GM23338 (cell line): ENCODE results near the gene KAZN. TPM values are rescaled to one million over a fixed set of nuclear protein-coding genes. Genes with fewer than 3 reads are reported as not detected.

Source experiments
- ATAC-seq: fragments of 200-7000 bp; cut with Tn5 transposase; 3 replicates; pipeline ENCODE4 v1.9.1; 2020
- DNase-seq: peaks from one replicate; pipeline ENCODE4 v3.0.0-alpha.2; 2015; ENCODE audit warnings: low spot score
- H2AFZ ChIP-seq: fragments of 200-600 bp; sonication (generic); 2 replicates; pipeline ENCODE4 v1.8.0; 2016; ENCODE audit warnings: antibody characterized with exemption, mild to moderate bottlenecking, moderate library complexity
- H3F3A ChIP-seq: fragments of 200-600 bp; sonication (generic); replicated peaks from 2 replicates; pipeline ENCODE4 v1.8.0; 2017; ENCODE audit warnings: antibody characterized with exemption, mixed run types, low read depth
- H3K27ac ChIP-seq: fragments of 200-600 bp; sonication (generic); 2 replicates; pipeline ENCODE4 v1.6.1; 2016; ENCODE audit warnings: low read depth
- H3K27me3 ChIP-seq: fragments of 200-600 bp; sonication (generic); 2 replicates; pipeline ENCODE4 v1.8.0; 2016; ENCODE audit warnings: mild to moderate bottlenecking, mixed run types, moderate library complexity; ENCODE audit not compliant: insufficient read depth
- H3K36me3 ChIP-seq: fragments of 200-600 bp; sonication (generic); 2 replicates; pipeline ENCODE4 v1.8.0; 2016; ENCODE audit warnings: mild to moderate bottlenecking; ENCODE audit not compliant: insufficient read depth
- H3K4me1 ChIP-seq: fragments of 200-600 bp; sonication (generic); 2 replicates; pipeline ENCODE4 v1.8.0; 2016; ENCODE audit warnings: mild to moderate bottlenecking, moderate library complexity; ENCODE audit not compliant: insufficient read depth
- H3K4me2 ChIP-seq: fragments of 200-600 bp; sonication (generic); 2 replicates; pipeline ENCODE4 v1.7.1; 2017; ENCODE audit warnings: mixed run types
- H3K4me3 ChIP-seq: fragments of 200-600 bp; sonication (generic); 2 replicates; pipeline ENCODE4 v1.6.1; 2016; ENCODE audit warnings: mixed run types
- H3K79me2 ChIP-seq: fragments of 200-600 bp; sonication (generic); replicated peaks from 2 replicates; pipeline ENCODE4 v1.8.0; 2017; ENCODE audit warnings: mild to moderate bottlenecking; ENCODE audit not compliant: insufficient read depth
- H3K9me2 ChIP-seq: fragments of 200-600 bp; sonication (generic); 2 replicates; pipeline ENCODE4 v1.8.0; 2017; ENCODE audit not compliant: insufficient read depth
- H4K20me1 ChIP-seq: fragments of 200-600 bp; sonication (generic); replicated peaks from 2 replicates; pipeline ENCODE4 v1.8.0; 2017; ENCODE audit warnings: mild to moderate bottlenecking; ENCODE audit not compliant: insufficient read depth
- H3K27ac Mint-ChIP-seq: 2 replicates; pipeline ENCODE4 v1.8.0; 2020; ENCODE audit warnings: inconsistent platforms, mild to moderate bottlenecking, moderate library complexity, mixed read lengths
- H3K27me3 Mint-ChIP-seq: 3 replicates; pipeline ENCODE4 v1.8.0; 2022; ENCODE audit warnings: low read depth, mild to moderate bottlenecking, moderate library complexity, mixed read lengths, inconsistent platforms; ENCODE audit not compliant: insufficient read depth, poor library complexity
- H3K36me3 Mint-ChIP-seq: 3 replicates; pipeline ENCODE4 v1.8.0; 2021; ENCODE audit warnings: low read depth, mild to moderate bottlenecking, inconsistent platforms, moderate library complexity, mixed read lengths
- H3K4me1 Mint-ChIP-seq: 3 replicates; pipeline ENCODE4 v1.8.0; 2020; ENCODE audit warnings: mild to moderate bottlenecking, inconsistent platforms, mixed read lengths
- H3K4me3 Mint-ChIP-seq: 3 replicates; pipeline ENCODE4 v1.8.0; 2021; ENCODE audit warnings: moderate library complexity, mild to moderate bottlenecking, inconsistent platforms, mixed read lengths
- H3K9me3 Mint-ChIP-seq: 3 replicates; pipeline ENCODE4 v1.8.0; 2020; ENCODE audit warnings: moderate library complexity, mild to moderate bottlenecking, inconsistent platforms, mixed read lengths
- CREB1 ChIP-seq: fragments of 250-450 bp; sonication (Bioruptor Pico); IDR thresholded peaks from 2 replicates; pipeline ENCODE4 v1.5.0; 2020; ENCODE audit warnings: low read depth, mild to moderate bottlenecking, moderate library complexity
- EZH2phosphoT487 ChIP-seq: fragments of 200-600 bp; sonication (generic); IDR thresholded peaks from one replicate; pipeline ENCODE4 v1.8.1; 2018; ENCODE audit warnings: antibody characterized with exemption; ENCODE audit not compliant: unreplicated experiment
- JUNB ChIP-seq: IDR thresholded peaks from one replicate; pipeline ENCODE4 v1.6.1; 2016; ENCODE audit warnings: antibody characterized with exemption; ENCODE audit not compliant: unreplicated experiment
- NANOG ChIP-seq: IDR thresholded peaks from 2 replicates; pipeline ENCODE4 v1.6.1; 2016; ENCODE audit warnings: antibody characterized with exemption, borderline replicate concordance
- POLR2AphosphoS5 ChIP-seq: IDR thresholded peaks from 2 replicates; pipeline ENCODE4 v1.6.1; 2016; ENCODE audit warnings: antibody characterized with exemption, low read depth
- STAT1 ChIP-seq: IDR thresholded peaks from one replicate; pipeline ENCODE4 v1.6.1; 2016; ENCODE audit warnings: antibody characterized with exemption; ENCODE audit not compliant: unreplicated experiment
- ZNF114 ChIP-seq: fragments of 250-450 bp; sonication (Bioruptor Pico); IDR thresholded peaks from 2 replicates; pipeline ENCODE4 v1.5.0; 2020; ENCODE audit warnings: mild to moderate bottlenecking, moderate library complexity
- ZNF331 ChIP-seq: fragments of 250-450 bp; sonication (Bioruptor Pico); IDR thresholded peaks from 2 replicates; pipeline ENCODE4 v1.5.0; 2020; ENCODE audit warnings: low read depth, mild to moderate bottlenecking, moderate library complexity
- ZNF462 ChIP-seq: fragments of 250-450 bp; sonication (Bioruptor Pico); IDR thresholded peaks from 2 replicates; pipeline ENCODE4 v1.5.0; 2020; ENCODE audit warnings: mild to moderate bottlenecking, moderate library complexity
- polyA plus RNA-seq: library from polyadenylated mRNA; unstranded; fragments of >200 nt; fragmentation: Nextera tagmentation; extraction: Ambion mirVana; gene quantifications from 2 replicates; pipeline ENCODE4 v1.2.1, GENCODE V29; 2016
- total RNA-seq: library from RNA; depleted of rRNA; stranded (reverse); fragments of >200 nt; shearing (Covaris generic); gene quantifications from 2 replicates; pipeline ENCODE4 v1.2.3, GENCODE V29; 2014
- TF ChIP-seq, protein P1 (sequence below): IDR thresholded peaks from 2 replicates; pipeline ENCODE4 v1.6.1; 2016; ENCODE audit warnings: antibody characterized with exemption
- TF ChIP-seq, protein P2 (sequence below): IDR thresholded peaks from one replicate; pipeline ENCODE4 v1.6.1; 2018; ENCODE audit warnings: antibody characterized with exemption; ENCODE audit not compliant: unreplicated experiment

KAZN gene
- total and polyA plus RNA-seq, 2 experiments from 2014 or later: 9.9 to 15.0 TPM

DNA sequence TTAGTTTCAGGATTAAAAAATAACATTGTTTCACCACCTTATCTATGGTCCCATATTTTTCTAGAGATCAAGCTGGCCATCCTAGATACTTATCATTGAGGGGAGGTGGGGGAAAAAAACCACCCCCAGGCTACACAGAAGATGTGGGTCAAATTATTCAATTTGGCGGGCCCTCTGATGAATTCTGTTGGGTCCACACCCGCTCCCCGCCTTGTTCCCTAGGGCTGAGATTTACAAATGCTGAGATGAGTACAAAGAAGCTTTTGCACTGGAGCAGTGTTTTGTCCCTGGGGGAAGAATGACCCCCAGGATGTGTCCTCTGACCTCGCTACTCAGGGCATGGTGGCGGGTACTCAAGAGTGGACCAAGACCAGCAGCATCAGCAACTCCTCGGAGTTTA lies 308.2 kb downstream of the KAZN start:
- Histone ChIP-seq H3K27ac (no peak overlapping the region), H3K9me2 (no peaks in the 10 kb centered on the region), H3K4me1 (no peaks in the 10 kb centered on the region), H3K79me2 (no peaks in the 10 kb centered on the region), H3K27me3 (no peaks in the 10 kb centered on the region), H4K20me1 (no peaks in the 10 kb centered on the region; the same call in 1 of the 2 replicates), H3K36me3 (no peaks in the 10 kb centered on the region), H3K4me2 (no peak overlapping the region), H3K4me3 (no peak overlapping the region), H3F3A (no peaks in the 10 kb centered on the region), H2AFZ (no peak overlapping the region)
- Mint-ChIP-seq H3K36me3 (no peaks in the 10 kb centered on the region), H3K4me1 (peaks cover 9% of the 10 kb centered on the region), H3K4me3 (no peak overlapping the region), H3K27ac (no peak overlapping the region), H3K27me3 (peaks cover 4% of the 10 kb centered on the region), H3K9me3 (no peaks in the 10 kb centered on the region; the same call in 2 of the 3 replicates)
- TF ChIP-seq, protein P1, sequence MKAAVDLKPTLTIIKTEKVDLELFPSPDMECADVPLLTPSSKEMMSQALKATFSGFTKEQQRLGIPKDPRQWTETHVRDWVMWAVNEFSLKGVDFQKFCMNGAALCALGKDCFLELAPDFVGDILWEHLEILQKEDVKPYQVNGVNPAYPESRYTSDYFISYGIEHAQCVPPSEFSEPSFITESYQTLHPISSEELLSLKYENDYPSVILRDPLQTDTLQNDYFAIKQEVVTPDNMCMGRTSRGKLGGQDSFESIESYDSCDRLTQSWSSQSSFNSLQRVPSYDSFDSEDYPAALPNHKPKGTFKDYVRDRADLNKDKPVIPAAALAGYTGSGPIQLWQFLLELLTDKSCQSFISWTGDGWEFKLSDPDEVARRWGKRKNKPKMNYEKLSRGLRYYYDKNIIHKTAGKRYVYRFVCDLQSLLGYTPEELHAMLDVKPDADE: no peak
- no peak for TF ChIP-seq EZH2phosphoT487
- no peak for TF ChIP-seq JUNB
- no peak for TF ChIP-seq STAT1
- no peak for TF ChIP-seq ZNF462
- no peak for TF ChIP-seq POLR2AphosphoS5
- TF ChIP-seq CREB1 (CRISPR knock-in tag): no peak
- TF ChIP-seq, protein P2, sequence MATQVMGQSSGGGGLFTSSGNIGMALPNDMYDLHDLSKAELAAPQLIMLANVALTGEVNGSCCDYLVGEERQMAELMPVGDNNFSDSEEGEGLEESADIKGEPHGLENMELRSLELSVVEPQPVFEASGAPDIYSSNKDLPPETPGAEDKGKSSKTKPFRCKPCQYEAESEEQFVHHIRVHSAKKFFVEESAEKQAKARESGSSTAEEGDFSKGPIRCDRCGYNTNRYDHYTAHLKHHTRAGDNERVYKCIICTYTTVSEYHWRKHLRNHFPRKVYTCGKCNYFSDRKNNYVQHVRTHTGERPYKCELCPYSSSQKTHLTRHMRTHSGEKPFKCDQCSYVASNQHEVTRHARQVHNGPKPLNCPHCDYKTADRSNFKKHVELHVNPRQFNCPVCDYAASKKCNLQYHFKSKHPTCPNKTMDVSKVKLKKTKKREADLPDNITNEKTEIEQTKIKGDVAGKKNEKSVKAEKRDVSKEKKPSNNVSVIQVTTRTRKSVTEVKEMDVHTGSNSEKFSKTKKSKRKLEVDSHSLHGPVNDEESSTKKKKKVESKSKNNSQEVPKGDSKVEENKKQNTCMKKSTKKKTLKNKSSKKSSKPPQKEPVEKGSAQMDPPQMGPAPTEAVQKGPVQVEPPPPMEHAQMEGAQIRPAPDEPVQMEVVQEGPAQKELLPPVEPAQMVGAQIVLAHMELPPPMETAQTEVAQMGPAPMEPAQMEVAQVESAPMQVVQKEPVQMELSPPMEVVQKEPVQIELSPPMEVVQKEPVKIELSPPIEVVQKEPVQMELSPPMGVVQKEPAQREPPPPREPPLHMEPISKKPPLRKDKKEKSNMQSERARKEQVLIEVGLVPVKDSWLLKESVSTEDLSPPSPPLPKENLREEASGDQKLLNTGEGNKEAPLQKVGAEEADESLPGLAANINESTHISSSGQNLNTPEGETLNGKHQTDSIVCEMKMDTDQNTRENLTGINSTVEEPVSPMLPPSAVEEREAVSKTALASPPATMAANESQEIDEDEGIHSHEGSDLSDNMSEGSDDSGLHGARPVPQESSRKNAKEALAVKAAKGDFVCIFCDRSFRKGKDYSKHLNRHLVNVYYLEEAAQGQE: no peak
- TF ChIP-seq ZNF114 (CRISPR knock-in tag): no peak
- no peak for TF ChIP-seq NANOG
- TF ChIP-seq ZNF331 (CRISPR knock-in tag): no peak
- DNase-seq (no peak), ATAC-seq (no peak)
